A549 (cell line): ENCODE measurements around the gene S100A10. TPM values are rescaled to one million over a fixed set of nuclear protein-coding genes. Genes with fewer than 3 reads are reported as not detected.

Source experiments
- ATAC-seq, 2 experiments: fragments of 200-7000 bp in 1 of 2; fragments of >200 bp in 1 of 2; cut with Nextera tagmentation in 1 of 2; cut with Tn5 transposase in 1 of 2; 3 replicates each; pipeline versions ENCODE4 v1.8.0 to v1.9.1; 2018 to 2020; ENCODE audit warnings: mild to moderate bottlenecking in 1 of 2, moderate library complexity in 1 of 2
- CTCF ChIA-PET: fragments of 300-600 bp; sonication (Branson Sonifier 250); formaldehyde crosslinking; extraction: SDS; loops from one replicate; lab custom pipeline; 2021; ENCODE audit warnings: antibody characterized with exemption, inconsistent platforms; lab: Yijun Ruan, JAX
- POLR2A ChIA-PET: fragments of 350-600 bp; formaldehyde crosslinking; extraction: SDS; loops from one replicate; lab custom pipeline; 2021; ENCODE audit warnings: antibody characterized with exemption, inconsistent platforms; lab: Yijun Ruan, JAX
- DNase-seq, 2 experiments: peaks; one replicate each; pipeline versions ENCODE4 v3.0.0 to v3.0.0-alpha.2; 2011 to 2016; ENCODE audit warnings: low read depth in 1 of 2, low spot score in 1 of 2
- FAIRE-seq: peaks from 2 replicates; lab custom pipeline; 2011; peaks lifted over from hg19 to GRCh38; lab: Jason Lieb, UNC
- H3K27ac ChIP-seq, 2 experiments: fragments of >200 bp; sonication (Bioruptor Twin); formaldehyde crosslinking; 3 replicates each; pipeline ENCODE4 v1.5.1; 2016 to 2017
- H3K4me1 ChIP-seq: fragments of >200 bp; sonication (Bioruptor Twin); formaldehyde crosslinking; 3 replicates; pipeline ENCODE4 v1.6.1; 2016
- H3K4me2 ChIP-seq: fragments of >200 bp; sonication (Bioruptor Twin); formaldehyde crosslinking; 3 replicates; pipeline ENCODE4 v1.6.1; 2016
- H3K4me3 ChIP-seq: fragments of >200 bp; sonication (Bioruptor Twin); formaldehyde crosslinking; 3 replicates; pipeline ENCODE4 v1.5.1; 2016
- H3K9me3 ChIP-seq: fragments of >200 bp; sonication (Bioruptor Twin); formaldehyde crosslinking; 3 replicates; pipeline ENCODE4 v1.6.1; 2016
- CBX2 ChIP-seq: fragments of 200-600 bp; sonication (generic); IDR thresholded peaks from 2 replicates; pipeline ENCODE4 v1.6.1; 2016; ENCODE audit warnings: low read depth, mild to moderate bottlenecking, borderline replicate concordance
- EP300 ChIP-seq, 2 experiments: fragments of >200 bp; sonication (Bioruptor Twin); formaldehyde crosslinking; IDR thresholded peaks; 2 replicates in 1 of 2; 3 replicates in 1 of 2; pipeline ENCODE4 v1.6.1; 2016 to 2017
- FOXS1 ChIP-seq: fragments of 250-450 bp; sonication (Bioruptor Pico); IDR thresholded peaks from 2 replicates; pipeline ENCODE4 v1.5.0; 2020; ENCODE audit warnings: mild to moderate bottlenecking, moderate library complexity
- HEYL ChIP-seq: fragments of 250-450 bp; sonication (Bioruptor Pico); IDR thresholded peaks from 2 replicates; pipeline ENCODE4 v1.8.0; 2021; ENCODE audit warnings: mild to moderate bottlenecking, moderate library complexity
- HOXB13 ChIP-seq: fragments of 250-450 bp; sonication (Bioruptor Pico); IDR thresholded peaks from 2 replicates; pipeline ENCODE4 v1.5.0; 2020; ENCODE audit warnings: low read depth, mild to moderate bottlenecking, moderate library complexity
- JUN ChIP-seq, 2 experiments: fragments of >200 bp; sonication (Bioruptor Twin); formaldehyde crosslinking; IDR thresholded peaks; 2 replicates in 1 of 2; 3 replicates in 1 of 2; pipeline ENCODE4 v1.6.1; 2016 to 2017
- MAZ ChIP-seq: fragments of 150-350 bp; IDR thresholded peaks from 2 replicates; pipeline ENCODE4 v1.6.1; 2014; ENCODE audit warnings: antibody characterized with exemption, low read depth, low read length, borderline replicate concordance
- POLR2A ChIP-seq: IDR thresholded peaks from 2 replicates; pipeline ENCODE4 v1.6.1; 2012; ENCODE audit warnings: mild to moderate bottlenecking, low read length
- POLR2AphosphoS2 ChIP-seq: conservative IDR thresholded peaks from 2 replicates; pipeline ENCODE4 v1.6.1; 2012; ENCODE audit warnings: low read length, improper control_type of control experiment, inconsistent platforms
- RAD21 ChIP-seq, 2 experiments: fragments of >200 bp in 1 of 2; sonication (Bioruptor Twin) in 1 of 2; formaldehyde crosslinking in 1 of 2; IDR thresholded peaks in 1 of 2; conservative IDR thresholded peaks in 1 of 2; 2 replicates in 1 of 2; 3 replicates in 1 of 2; pipeline ENCODE4 v1.6.1; 2012 to 2018; ENCODE audit warnings: inconsistent platforms in 1 of 2
- SMC3 ChIP-seq: fragments of >200 bp; sonication (Bioruptor Twin); formaldehyde crosslinking; IDR thresholded peaks from 3 replicates; pipeline ENCODE4 v1.6.1; 2018; ENCODE audit warnings: inconsistent platforms
- ZNF302 ChIP-seq: fragments of 250-450 bp; sonication (Bioruptor Pico); IDR thresholded peaks from 2 replicates; pipeline ENCODE4 v1.9.0; 2021; ENCODE audit warnings: inconsistent platforms, mild to moderate bottlenecking, moderate library complexity
- ZSCAN20 ChIP-seq: fragments of 250-450 bp; sonication (Bioruptor Pico); IDR thresholded peaks from 2 replicates; pipeline ENCODE4 v1.8.0; 2022; ENCODE audit warnings: mild to moderate bottlenecking, moderate library complexity
- WGBS: methylation state at CpG from one replicate; pipeline ENCODE4 v1.1.6; 2017; ENCODE audit errors: missing lambda C conversion rate; 5-methylcytosine and 5-hydroxymethylcytosine counted together
- polyA plus RNA-seq, 4 experiments: library from polyadenylated mRNA; depleted of rRNA in 3 of 4; stranded (reverse); fragments of >200 nt; fragmentation: RNase III in 1 of 4; extraction: RNeasy Plus Mini Kit Qiagen cat#74134 plus additional on column Dnase treatment in 1 of 4; gene quantifications; 2 replicates in 3 of 4; 3 replicates in 1 of 4; pipeline ENCODE4 v1.2.3, GENCODE V29; 2011 to 2017
- TF ChIP-seq, protein P1 (sequence below): IDR thresholded peaks from 2 replicates; pipeline ENCODE4 v1.6.1; 2012
- TF ChIP-seq, protein P2 (sequence below): fragments of >200 bp; sonication (Bioruptor Twin); formaldehyde crosslinking; IDR thresholded peaks from 3 replicates; pipeline ENCODE4 v1.5.1; 2016
- TF ChIP-seq, protein P3 (sequence below): fragments of 450-650 bp; IDR thresholded peaks from 2 replicates; pipeline ENCODE4 v1.6.1; 2014; ENCODE audit warnings: antibody characterized with exemption
- TF ChIP-seq, protein P4 (sequence below): fragments of 250-450 bp; sonication (Bioruptor Pico); IDR thresholded peaks from 2 replicates; pipeline ENCODE4 v1.5.0; 2020; ENCODE audit warnings: low read depth, mild to moderate bottlenecking, moderate library complexity

The S100A10 gene
- polyA plus RNA-seq, 2 of the 4 experiments (the other 2 are of a cell fraction): 505 to 2,077 TPM

DNA sequence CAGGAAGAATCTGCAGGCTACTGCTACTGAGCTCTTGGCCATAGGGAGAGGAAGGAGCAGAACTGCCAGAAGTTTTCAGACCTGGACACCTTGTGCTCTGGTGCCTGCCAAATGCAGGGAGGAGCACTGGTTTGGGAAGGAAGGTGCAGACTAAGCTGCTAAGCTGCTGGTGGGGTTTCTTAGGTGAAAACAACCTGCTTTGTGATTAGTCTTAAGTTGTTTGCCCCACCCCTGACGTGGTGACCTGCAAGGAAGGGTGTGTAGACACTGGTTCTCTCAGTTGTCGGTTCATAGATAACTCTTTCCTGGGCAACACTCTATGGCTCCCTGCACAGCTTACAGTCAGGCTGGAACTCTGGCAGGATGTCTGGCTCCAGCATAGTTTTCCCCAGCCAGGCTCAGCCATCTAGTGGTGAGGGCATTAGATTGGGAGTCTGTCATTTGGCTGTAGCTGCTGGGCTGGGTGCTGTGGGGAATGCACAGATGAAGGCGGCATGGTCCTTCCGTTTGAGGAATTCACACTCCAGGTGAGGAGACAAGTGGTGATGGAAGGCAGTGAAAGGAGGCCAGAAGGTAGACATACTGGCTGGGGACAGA, 10.3 kb upstream of the S100A10 start:
- DNase-seq (peak in 1 of 2 experiments; percentile 34), ATAC-seq (peak; percentile 45 to 72; a peak in 5 of 6 replicates), FAIRE-seq (no peak)
- CTCF ChIA-PET: interaction anchor here (0.6 to 38.2 kb wide), 19 partner anchors 9 to 455 kb away, joined by 3 to 1410 read pairs (median 5); partner anchors contain the start of genes S100A10 and S100A11
- Histone ChIP-seq H3K4me1 (peaks cover 35% of the 10 kb centered on the region), H3K27ac (peak overlapping the region in 1 of 2 experiments; percentile 26; a peak in 1 of 6 replicates), H3K9me3 (no peaks in the 10 kb centered on the region), H3K4me2 (no peak overlapping the region), H3K4me3 (no peak overlapping the region)
- POLR2A ChIA-PET: interaction anchor here (1.7 to 3.4 kb wide), 2 partner anchors 12 to 95 kb away, joined by 5 to 18 read pairs; partner anchors contain the start of gene THEM4
- TF ChIP-seq RAD21 (conservative IDR thresholded peaks at IDR 0.05 in 1 of 2, IDR thresholded peaks at IDR 0.05 in 1 of 2): peak; percentile 22 to 48; a peak in 3 of 5 replicates
- TF ChIP-seq, protein P1, sequence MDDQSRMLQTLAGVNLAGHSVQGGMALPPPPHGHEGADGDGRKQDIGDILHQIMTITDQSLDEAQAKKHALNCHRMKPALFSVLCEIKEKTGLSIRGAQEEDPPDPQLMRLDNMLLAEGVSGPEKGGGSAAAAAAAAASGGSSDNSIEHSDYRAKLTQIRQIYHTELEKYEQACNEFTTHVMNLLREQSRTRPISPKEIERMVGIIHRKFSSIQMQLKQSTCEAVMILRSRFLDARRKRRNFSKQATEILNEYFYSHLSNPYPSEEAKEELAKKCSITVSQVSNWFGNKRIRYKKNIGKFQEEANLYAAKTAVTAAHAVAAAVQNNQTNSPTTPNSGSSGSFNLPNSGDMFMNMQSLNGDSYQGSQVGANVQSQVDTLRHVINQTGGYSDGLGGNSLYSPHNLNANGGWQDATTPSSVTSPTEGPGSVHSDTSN: no peak
- TF ChIP-seq, protein P2, sequence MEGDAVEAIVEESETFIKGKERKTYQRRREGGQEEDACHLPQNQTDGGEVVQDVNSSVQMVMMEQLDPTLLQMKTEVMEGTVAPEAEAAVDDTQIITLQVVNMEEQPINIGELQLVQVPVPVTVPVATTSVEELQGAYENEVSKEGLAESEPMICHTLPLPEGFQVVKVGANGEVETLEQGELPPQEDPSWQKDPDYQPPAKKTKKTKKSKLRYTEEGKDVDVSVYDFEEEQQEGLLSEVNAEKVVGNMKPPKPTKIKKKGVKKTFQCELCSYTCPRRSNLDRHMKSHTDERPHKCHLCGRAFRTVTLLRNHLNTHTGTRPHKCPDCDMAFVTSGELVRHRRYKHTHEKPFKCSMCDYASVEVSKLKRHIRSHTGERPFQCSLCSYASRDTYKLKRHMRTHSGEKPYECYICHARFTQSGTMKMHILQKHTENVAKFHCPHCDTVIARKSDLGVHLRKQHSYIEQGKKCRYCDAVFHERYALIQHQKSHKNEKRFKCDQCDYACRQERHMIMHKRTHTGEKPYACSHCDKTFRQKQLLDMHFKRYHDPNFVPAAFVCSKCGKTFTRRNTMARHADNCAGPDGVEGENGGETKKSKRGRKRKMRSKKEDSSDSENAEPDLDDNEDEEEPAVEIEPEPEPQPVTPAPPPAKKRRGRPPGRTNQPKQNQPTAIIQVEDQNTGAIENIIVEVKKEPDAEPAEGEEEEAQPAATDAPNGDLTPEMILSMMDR: peak; percentile 29; the same call in 2 of the 3 replicates
- 75% methylated on average over 4 of the region's 4 CpGs for WGBS

DNA sequence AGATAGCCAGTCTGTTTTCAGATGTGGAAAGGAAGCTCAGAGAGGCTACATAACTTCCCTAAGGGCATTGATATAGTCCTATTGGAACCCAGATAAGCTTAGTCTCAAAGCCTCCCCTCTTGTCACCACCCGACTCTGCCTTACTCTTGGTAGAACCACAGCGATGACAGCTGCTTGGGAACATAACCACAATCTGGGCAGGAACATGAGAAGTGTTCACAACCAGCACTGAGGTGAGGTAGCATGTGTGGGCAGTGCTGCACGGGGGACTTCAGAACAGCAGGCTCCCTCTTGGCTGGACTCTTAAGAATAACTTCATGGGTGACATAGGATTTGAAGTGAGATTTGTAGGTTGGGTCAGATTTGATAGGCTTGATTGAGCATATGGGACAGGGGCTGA, 9.3 kb upstream of the S100A10 start:
- TF ChIP-seq EP300 (IDR thresholded peaks at IDR 0.05) (no peak), POLR2A (no peak), HEYL (CRISPR knock-in tag) (no peak), JUN (IDR thresholded peaks at IDR 0.05) (no peak), SMC3 (no peak), CBX2 (no peak), ZNF302 (CRISPR knock-in tag) (no peak), MAZ (no peak), ZSCAN20 (no peak), POLR2AphosphoS2 (no peak), FOXS1 (CRISPR knock-in tag) (no peak), HOXB13 (CRISPR knock-in tag) (no peak)
- TF ChIP-seq, protein P3, sequence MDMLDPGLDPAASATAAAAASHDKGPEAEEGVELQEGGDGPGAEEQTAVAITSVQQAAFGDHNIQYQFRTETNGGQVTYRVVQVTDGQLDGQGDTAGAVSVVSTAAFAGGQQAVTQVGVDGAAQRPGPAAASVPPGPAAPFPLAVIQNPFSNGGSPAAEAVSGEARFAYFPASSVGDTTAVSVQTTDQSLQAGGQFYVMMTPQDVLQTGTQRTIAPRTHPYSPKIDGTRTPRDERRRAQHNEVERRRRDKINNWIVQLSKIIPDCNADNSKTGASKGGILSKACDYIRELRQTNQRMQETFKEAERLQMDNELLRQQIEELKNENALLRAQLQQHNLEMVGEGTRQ: no peak
- TF ChIP-seq, protein P2: no peak
- TF ChIP-seq, protein P4, sequence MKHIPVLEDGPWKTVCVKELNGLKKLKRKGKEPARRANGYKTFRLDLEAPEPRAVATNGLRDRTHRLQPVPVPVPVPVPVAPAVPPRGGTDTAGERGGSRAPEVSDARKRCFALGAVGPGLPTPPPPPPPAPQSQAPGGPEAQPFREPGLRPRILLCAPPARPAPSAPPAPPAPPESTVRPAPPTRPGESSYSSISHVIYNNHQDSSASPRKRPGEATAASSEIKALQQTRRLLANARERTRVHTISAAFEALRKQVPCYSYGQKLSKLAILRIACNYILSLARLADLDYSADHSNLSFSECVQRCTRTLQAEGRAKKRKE: no peak
- no peak for DNase-seq
- no peak for FAIRE-seq
- Histone ChIP-seq H3K9me3 (peaks cover 5% of the 10 kb centered on the region; the same call in 1 of the 3 replicates), H3K4me2 (no peak overlapping the region), H3K27ac (no peak overlapping the region), H3K4me1 (peaks cover 45% of the 10 kb centered on the region), H3K4me3 (no peak overlapping the region)
- POLR2A ChIA-PET: interaction anchor here (1.7 to 3.4 kb wide), 2 partner anchors 11 to 94 kb away, joined by 5 to 18 read pairs; partner anchors contain the start of gene THEM4
- WGBS: 55% methylated on average over 3 of the region's 3 CpGs
- ATAC-seq: no peak
- CTCF ChIA-PET: interaction anchor here (0.6 to 38.2 kb wide), 19 partner anchors 10 to 456 kb away, joined by 3 to 1410 read pairs (median 7); partner anchors contain the start of genes S100A10, S100A11 and THEM4
